Activated CD4-positive, alpha-beta memory T cell treated with anti-CD3 and anti-CD28 coated beads for 36 hours (primary cell): Measurements from ENCODE around the gene ANKS1B. TPM values are rescaled to one million over a fixed set of nuclear protein-coding genes. Genes with fewer than 3 reads are reported as not detected.
A peak's percentile ranks its signal among the peaks of the same experiment; 100 is the strongest.

Experiments
- CTCF ChIA-PET: fragments of 350-600 bp; sonication (Branson Sonifier 250); formaldehyde crosslinking; loops from one replicate; lab custom pipeline; 2021; ENCODE audit warnings: antibody characterized with exemption, inconsistent platforms; lab: Charles Lee
- POLR2A ChIA-PET: fragments of 350-600 bp; sonication (Branson Sonifier 250); formaldehyde crosslinking; loops from one replicate; lab custom pipeline; 2021; ENCODE audit warnings: antibody characterized with exemption; lab: Charles Lee
- DNase-seq: peaks from one replicate; pipeline ENCODE4 v3.0.0-alpha.2; 2020
- H3K27ac Mint-ChIP-seq: one replicate; pipeline ENCODE4 v1.8.0; 2021; ENCODE audit warnings: mixed read lengths
- H3K27me3 Mint-ChIP-seq: one replicate; pipeline ENCODE4 v1.8.0; 2021; ENCODE audit warnings: mixed read lengths
- H3K36me3 Mint-ChIP-seq: one replicate; pipeline ENCODE4 v1.8.0; 2021; ENCODE audit warnings: mixed read lengths
- H3K4me1 Mint-ChIP-seq: one replicate; pipeline ENCODE4 v1.8.0; 2021; ENCODE audit warnings: low read depth, mixed read lengths
- H3K4me3 Mint-ChIP-seq: one replicate; pipeline ENCODE4 v1.8.0; 2021; ENCODE audit warnings: mild to moderate bottlenecking, mixed read lengths
- H3K9me3 Mint-ChIP-seq: one replicate; pipeline ENCODE4 v1.8.0; 2021; ENCODE audit warnings: mixed read lengths
- intact Hi-C: fragments of 100-400 bp; cut with micrococcal nuclease; formaldehyde crosslinking; loops from one replicate; pipeline ENCODE4 v1.15.1; 2023
- total RNA-seq, 2 experiments: library from RNA; stranded (reverse); gene quantifications; one replicate each; pipeline ENCODE4 v1.2.3, GENCODE V29; 2021

The ANKS1B gene
- total RNA-seq, 2 experiments from 2014 or later = 0.97 to 1.0 TPM

DNA sequence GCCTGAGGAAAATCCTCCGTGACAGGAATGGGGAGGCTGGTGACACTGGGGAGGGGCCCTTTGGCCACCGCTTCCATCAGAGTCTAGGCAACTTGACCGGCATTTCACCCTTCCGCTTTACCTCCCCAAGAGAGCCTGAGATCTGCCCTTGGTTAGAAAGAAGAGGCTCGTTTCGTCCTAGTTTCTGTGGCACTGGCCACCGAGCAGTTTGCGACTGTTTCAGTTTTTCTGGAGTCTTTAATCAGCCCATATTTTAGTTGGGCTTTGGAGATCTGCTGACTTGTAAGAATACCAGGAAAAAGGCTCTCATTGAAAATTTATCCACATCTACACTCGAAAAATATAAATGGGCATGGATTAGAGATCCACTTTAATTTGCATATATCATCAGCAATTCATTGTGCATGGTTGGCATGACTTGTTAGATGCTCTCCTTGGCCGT is 414 bp upstream of the ANKS1B start:
- ChIA-PET CTCF (no interaction called here), POLR2A (no interaction called here)
- DNase-seq = no peak
- Mint-ChIP-seq H3K27me3 (peaks cover 40% of the 10 kb centered on the region), H3K36me3 (no peaks in the 10 kb centered on the region), H3K27ac (no peak overlapping the region), H3K9me3 (no peaks in the 10 kb centered on the region), H3K4me1 (peaks cover 7% of the 10 kb centered on the region), H3K4me3 (peak overlapping the region; percentile 52)
- intact Hi-C loops = no loop called here

DNA sequence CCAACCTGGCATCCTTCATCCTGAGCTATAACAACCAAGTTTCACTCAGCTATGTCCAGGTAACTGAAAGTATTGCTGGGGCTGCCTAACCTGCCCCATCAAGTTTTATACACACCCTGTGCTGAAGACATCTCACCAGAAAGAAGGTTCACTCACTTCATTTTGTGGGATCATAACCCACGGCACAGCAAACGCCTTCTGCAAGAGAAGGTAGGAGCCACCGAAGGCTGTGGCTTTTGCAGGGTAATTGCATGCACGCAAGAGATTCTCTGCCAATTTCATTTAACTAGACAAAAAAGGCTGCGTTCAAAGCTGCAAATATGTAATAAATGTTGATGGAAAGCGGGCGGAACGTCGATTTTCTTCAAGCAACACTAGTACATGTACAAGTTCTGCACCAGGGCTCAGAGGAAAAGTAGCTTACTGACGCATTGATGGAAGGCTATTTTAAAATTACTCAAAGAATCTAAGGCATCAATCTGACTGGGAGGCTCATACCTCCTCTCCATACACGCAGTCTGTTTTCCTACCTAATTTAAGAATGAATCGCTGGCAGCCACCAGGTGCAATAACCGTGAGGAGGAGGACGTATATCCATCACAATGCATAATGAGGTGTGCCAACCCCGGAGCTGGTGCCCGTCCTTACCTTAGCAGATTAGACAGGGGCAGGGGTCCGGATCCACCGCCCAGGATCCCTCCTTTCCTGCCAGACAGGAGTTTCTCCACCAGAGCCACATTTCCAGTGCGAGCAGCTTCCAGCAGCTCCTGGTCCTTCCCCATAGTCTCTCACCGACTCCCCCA is 1.1 kb downstream of the ANKS1B start:
- no peaks in the 10 kb centered on the region for H3K9me3 Mint-ChIP-seq
- ChIA-PET POLR2A (no interaction called here), CTCF (interaction anchor here (1.3 kb wide), 1 partner anchor 940 kb away, joined by 3 read pairs; no protein-coding TSS in a partner anchor)
- intact Hi-C loops = no loop called here
- H3K27me3 Mint-ChIP-seq = peaks cover 39% of the 10 kb centered on the region
- no peak overlapping the region for H3K27ac Mint-ChIP-seq
- H3K4me1 Mint-ChIP-seq = peaks cover 7% of the 10 kb centered on the region
- no peaks in the 10 kb centered on the region for H3K36me3 Mint-ChIP-seq
- peak overlapping the region; percentile 45 for H3K4me3 Mint-ChIP-seq
- no peak for DNase-seq

DNA sequence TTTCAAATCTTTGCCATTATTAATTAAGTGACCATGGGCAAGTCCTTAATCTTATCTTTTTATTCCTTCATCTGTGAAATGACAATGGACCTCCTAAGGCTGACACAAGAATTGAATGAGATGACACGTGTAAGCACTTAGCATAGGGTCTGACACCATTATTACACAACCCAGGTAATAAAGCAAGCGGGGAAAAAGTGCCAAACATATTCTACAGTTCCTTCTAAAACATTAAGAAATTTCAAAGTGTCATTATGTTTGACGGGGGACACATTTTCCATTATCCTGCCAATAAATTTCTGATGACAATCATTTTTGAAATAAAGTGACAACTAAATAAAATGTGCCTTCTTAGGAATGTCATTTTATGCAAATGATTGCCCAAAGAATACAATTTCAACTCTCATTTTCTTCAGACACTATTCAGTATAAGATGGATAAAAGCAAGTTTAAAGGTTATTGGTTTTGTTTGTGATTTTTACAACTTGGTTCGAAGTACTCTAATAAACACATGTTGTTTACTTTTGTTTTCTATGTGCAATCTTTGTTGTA is 3.0 kb downstream of the ANKS1B start:
- peaks cover 43% of the 10 kb centered on the region for H3K27me3 Mint-ChIP-seq
- CTCF ChIA-PET = no interaction called here
- H3K36me3 Mint-ChIP-seq = no peaks in the 10 kb centered on the region

DNA sequence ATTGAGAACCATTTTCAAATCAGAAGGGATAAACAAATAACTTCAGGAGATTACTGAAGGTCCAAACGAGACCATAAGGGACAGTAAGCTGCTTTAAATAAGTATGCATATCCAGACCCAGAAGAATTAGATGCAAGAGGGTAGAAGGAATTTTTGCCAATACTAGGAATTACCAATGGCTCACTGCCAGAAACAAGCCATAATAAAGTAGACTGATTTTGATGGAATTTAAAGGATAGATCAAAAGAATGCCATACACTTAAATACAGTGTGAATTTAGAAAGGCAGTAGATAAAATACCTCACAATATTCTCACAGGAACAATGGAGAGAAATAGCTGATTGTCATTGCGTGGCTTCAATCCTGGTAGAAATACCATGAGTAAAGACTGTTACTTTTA is 5.3 kb downstream of the ANKS1B start:
- H3K27ac Mint-ChIP-seq = no peak overlapping the region
- peaks cover 2% of the 10 kb centered on the region for H3K4me1 Mint-ChIP-seq
- ChIA-PET CTCF (interaction anchor here (0.5 kb wide), 1 partner anchor 983 kb away, joined by 3 read pairs; no protein-coding TSS in a partner anchor), POLR2A (no interaction called here)
- DNase-seq = no peak
- intact Hi-C loops = no loop called here
- H3K36me3 Mint-ChIP-seq = no peaks in the 10 kb centered on the region
- H3K27me3 Mint-ChIP-seq = peaks cover 31% of the 10 kb centered on the region
- H3K4me3 Mint-ChIP-seq = no peak overlapping the region
- H3K9me3 Mint-ChIP-seq = no peaks in the 10 kb centered on the region

More for the DNA sequence above, 3.0 kb downstream of the ANKS1B start:
- DNase-seq = no peak
- POLR2A ChIA-PET = no interaction called here
- intact Hi-C loops = no loop called here
- no peak overlapping the region for H3K4me3 Mint-ChIP-seq
- H3K27ac Mint-ChIP-seq = no peak overlapping the region
- H3K9me3 Mint-ChIP-seq = no peaks in the 10 kb centered on the region
- peaks cover 7% of the 10 kb centered on the region for H3K4me1 Mint-ChIP-seq

DNA sequence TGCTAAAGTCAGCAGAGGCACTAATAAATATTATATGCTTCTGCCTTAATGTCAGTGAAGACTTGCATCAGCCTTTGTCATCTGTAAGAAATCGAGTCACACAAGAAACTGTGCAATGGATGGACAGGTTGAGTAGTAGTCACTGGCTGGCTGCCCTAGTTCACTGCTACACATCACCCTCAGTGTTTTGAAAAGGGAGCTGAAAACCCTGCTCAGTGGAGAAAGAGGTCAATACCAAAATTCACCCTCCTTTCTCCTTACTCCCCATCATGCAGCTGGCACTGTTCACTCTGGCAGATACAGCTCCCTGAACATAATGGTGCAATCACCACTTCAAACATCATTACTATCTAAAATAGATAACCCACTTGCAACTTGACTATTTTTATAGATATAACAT is 6.6 kb downstream of the ANKS1B start:
- CTCF ChIA-PET = interaction anchor here (0.6 kb wide), 1 partner anchor 23 kb away, joined by 3 read pairs; no protein-coding TSS in a partner anchor
- Mint-ChIP-seq H3K4me1 (no peaks in the 10 kb centered on the region), H3K27me3 (peaks cover 17% of the 10 kb centered on the region), H3K9me3 (no peaks in the 10 kb centered on the region), H3K36me3 (no peaks in the 10 kb centered on the region), H3K4me3 (no peak overlapping the region), H3K27ac (no peak overlapping the region)
- intact Hi-C loops = no loop called here
- POLR2A ChIA-PET = no interaction called here
- DNase-seq = no peak

DNA sequence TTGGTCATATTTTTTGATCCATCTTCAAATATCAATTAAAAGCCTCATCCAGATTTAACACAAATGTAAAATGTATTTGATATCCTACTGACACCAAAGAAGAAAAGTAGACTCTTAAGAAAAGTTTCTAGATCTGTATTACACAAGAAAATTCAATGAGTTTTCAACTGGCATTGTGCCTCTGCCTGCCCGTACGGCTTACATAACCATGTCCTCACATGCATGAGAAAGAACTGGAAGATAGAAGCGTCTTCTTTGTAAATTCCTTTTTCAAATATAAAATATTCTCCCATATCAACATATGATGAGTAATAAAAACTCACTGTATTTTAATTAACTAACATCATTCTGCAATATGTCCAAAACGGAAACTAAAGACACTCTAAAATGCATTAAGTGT is 7.2 kb downstream of the ANKS1B start:
- Mint-ChIP-seq H3K4me1 (no peaks in the 10 kb centered on the region), H3K4me3 (no peak overlapping the region), H3K27me3 (peaks cover 11% of the 10 kb centered on the region), H3K9me3 (no peaks in the 10 kb centered on the region), H3K36me3 (no peaks in the 10 kb centered on the region), H3K27ac (no peak overlapping the region)
- ChIA-PET POLR2A (no interaction called here), CTCF (no interaction called here)
- DNase-seq = no peak
- intact Hi-C loops = no loop called here

DNA sequence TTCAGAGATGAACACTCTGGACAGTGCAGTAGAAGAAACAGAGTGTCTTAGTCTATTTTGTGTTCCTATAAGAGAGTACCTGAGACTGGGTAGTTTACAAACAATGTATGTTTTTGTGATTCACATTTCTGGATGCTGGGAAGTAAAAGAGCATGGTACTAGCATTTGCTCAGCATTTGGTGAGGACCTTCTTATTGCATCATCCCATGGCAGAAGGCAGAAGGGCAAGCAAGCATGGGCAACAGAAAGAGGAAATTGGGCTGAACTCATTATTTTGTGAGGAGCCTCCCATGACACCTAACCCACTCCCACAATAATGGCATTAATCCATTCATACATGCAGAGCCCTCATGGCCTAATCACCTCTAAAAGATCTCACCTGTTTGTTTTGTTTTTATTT is 8.0 kb downstream of the ANKS1B start:
- no peak for DNase-seq
- H3K4me1 Mint-ChIP-seq = no peaks in the 10 kb centered on the region
- ChIA-PET POLR2A (no interaction called here), CTCF (no interaction called here)
- H3K27ac Mint-ChIP-seq = no peak overlapping the region
- H3K36me3 Mint-ChIP-seq = no peaks in the 10 kb centered on the region
- intact Hi-C loops = no loop called here
- no peak overlapping the region for H3K4me3 Mint-ChIP-seq
- H3K27me3 Mint-ChIP-seq = peaks cover 10% of the 10 kb centered on the region
- no peaks in the 10 kb centered on the region for H3K9me3 Mint-ChIP-seq

DNA sequence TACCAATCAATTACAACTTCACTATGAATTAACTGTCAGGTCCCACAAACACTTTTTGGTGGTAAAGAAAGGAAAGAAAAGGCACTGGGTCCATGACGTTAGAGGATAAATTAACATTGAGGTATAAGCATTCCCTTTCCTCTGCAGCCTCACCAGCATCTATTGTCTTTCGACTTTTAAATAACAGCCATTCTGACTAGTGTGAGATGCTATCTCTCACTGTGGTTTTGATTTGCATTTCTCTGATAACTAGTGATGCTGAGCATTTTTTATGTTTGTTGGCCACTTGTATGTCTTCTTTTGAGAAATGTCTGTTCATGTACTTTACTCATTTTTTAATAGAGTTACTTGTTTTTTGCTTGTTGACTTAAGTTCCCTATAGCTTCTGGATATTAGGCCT is 9.4 kb downstream of the ANKS1B start:
- Mint-ChIP-seq H3K4me3 (no peak overlapping the region), H3K27me3 (peaks cover 8% of the 10 kb centered on the region), H3K9me3 (no peaks in the 10 kb centered on the region), H3K4me1 (no peaks in the 10 kb centered on the region), H3K36me3 (no peaks in the 10 kb centered on the region), H3K27ac (no peak overlapping the region)
- CTCF ChIA-PET = no interaction called here
- intact Hi-C loops = no loop called here
- POLR2A ChIA-PET = no interaction called here
- no peak for DNase-seq

DNA sequence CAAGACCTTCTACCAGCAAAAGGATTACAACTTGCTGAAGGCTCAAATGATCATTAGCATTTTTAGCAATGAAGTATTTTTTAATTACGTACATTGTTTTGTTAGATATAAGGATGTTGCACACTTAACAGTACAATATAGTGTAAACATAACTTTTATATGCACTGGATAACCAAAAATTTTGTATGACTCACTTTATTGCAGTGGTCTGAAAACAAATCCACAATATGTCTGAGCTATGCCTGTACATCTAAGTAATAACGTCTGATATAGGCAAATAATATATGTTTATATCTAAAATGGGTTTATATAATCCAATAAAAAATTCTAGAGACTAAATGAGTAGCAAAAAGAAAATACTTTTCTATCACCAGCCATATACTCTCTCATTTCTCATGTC is 10.6 kb downstream of the ANKS1B start:
- DNase-seq = no peak
- Mint-ChIP-seq H3K27ac (no peak overlapping the region), H3K36me3 (no peaks in the 10 kb centered on the region), H3K27me3 (peaks cover 6% of the 10 kb centered on the region), H3K9me3 (no peaks in the 10 kb centered on the region), H3K4me3 (no peak overlapping the region), H3K4me1 (no peaks in the 10 kb centered on the region)
- ChIA-PET CTCF (no interaction called here), POLR2A (no interaction called here)
- intact Hi-C loops = no loop called here

DNA sequence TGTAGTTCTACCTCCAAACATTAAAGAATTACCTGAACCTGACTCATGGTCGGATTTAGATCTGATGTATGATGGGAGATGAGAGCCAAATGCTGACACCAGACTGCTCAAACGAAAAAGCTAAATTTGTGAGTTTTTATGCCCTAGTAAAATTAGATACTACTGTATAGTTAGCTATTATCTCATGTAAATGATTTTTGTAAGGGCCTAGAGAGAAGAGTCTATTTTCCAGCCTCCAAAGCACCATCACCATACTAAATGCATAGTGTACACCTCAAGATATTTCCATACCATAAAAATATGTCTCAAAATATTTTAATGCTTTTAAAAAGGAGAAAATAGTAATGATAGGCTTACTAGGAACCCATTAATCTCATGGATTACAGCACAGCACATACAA is 18.3 kb downstream of the ANKS1B start:
- no peak overlapping the region for H3K4me3 Mint-ChIP-seq
- no peak for DNase-seq
- no peaks in the 10 kb centered on the region for H3K4me1 Mint-ChIP-seq
- ChIA-PET POLR2A (no interaction called here), CTCF (no interaction called here)
- no peaks in the 10 kb centered on the region for H3K27me3 Mint-ChIP-seq
- intact Hi-C loops = no loop called here
- H3K36me3 Mint-ChIP-seq = no peaks in the 10 kb centered on the region
- no peaks in the 10 kb centered on the region for H3K9me3 Mint-ChIP-seq
- no peak overlapping the region for H3K27ac Mint-ChIP-seq

DNA sequence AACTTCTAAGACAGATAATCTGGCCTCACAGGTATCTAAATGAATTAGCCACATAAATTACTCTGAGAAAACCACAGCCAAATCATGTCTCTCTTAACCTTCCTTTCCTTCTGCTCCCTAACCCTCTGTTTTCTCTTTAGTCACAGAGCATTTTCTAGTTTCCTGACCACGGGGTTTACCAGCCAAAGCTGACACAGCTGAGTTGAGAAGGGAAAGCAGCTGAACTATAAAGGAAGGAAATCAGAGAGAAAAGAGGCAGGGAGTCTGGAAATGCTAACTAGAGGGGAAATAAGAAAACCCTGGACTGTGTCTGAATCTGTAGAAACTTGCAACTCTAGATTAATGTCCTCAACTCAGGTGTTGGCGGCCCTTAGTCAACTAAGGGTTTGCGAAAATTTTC is 24.4 kb downstream of the ANKS1B start:
- Mint-ChIP-seq H3K36me3 (no peaks in the 10 kb centered on the region), H3K27ac (no peak overlapping the region), H3K4me1 (no peaks in the 10 kb centered on the region), H3K4me3 (no peak overlapping the region), H3K27me3 (no peaks in the 10 kb centered on the region), H3K9me3 (no peaks in the 10 kb centered on the region)
- DNase-seq = no peak
- intact Hi-C loops = no loop called here
- ChIA-PET CTCF (no interaction called here), POLR2A (no interaction called here)

DNA sequence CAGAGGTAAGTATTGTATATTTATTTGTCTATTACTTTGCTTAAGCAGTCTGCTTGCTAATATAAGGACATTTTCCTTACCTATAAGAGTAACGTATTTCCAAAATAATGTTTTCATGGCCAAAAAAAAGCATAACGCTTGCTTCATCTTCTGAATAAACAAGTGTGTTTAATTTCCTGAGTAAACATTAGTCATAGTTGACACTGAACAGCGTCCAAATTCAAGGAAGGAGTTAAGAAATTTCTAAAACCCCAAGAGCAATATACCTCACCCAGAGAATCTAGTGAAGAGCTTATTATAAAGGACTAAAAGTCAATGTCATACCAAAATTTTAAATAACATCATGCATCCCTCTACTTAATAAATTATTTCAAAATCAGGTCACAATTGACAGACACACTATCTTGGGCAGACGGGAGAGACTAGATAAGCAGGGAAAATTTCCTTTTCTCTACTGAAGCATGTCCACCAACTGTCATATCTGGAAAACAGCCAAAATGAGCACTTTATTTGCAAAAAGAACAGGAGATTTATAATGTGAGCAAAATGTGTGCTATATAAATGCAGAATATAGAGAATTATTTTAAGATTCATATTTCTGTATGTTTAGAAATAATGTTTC is 25.1 kb downstream of the ANKS1B start:
- POLR2A ChIA-PET = no interaction called here
- Mint-ChIP-seq H3K9me3 (no peaks in the 10 kb centered on the region), H3K27me3 (no peaks in the 10 kb centered on the region), H3K27ac (no peak overlapping the region), H3K36me3 (no peaks in the 10 kb centered on the region), H3K4me3 (no peak overlapping the region), H3K4me1 (no peaks in the 10 kb centered on the region)
- intact Hi-C loops = no loop called here
- no peak for DNase-seq
- CTCF ChIA-PET = no interaction called here
